ENCODE results near the gene AP2B1.
A peak's percentile ranks its signal among the peaks of the same experiment; 100 is the strongest.
"Not testable (repeated sequence)": the region's sequence is repeated elsewhere in the genome, so short reads cannot be mapped to it uniquely, and the experiment has no call there.

AP2B1 gene

DNA sequence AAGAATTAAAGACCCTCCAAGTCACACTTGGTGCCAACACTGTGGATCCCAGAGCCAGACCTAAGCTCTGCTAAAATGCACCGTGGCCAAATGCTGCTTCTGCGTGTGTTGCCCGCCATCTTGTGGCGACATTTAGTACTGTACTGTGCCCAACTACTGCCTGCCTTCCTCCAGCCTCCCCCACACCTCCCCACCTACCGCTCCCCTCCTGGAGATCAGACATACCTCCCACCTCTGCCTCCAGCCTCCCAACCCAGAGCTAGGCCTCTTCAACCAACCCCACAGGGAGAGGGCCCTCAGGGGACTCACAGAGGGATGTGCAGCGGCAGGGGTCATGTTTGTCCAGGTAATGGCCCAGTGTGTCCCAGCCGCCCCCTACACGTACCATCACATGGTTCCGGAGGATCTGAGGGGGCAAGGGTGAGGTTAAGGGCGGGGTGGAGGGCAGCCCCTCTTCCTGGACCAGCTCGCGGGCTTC, 160.5 kb downstream of the AP2B1 start:
- peak; percentile 56 for DNase-seq (ENCODE audit: low read depth, low spot score)

DNA sequence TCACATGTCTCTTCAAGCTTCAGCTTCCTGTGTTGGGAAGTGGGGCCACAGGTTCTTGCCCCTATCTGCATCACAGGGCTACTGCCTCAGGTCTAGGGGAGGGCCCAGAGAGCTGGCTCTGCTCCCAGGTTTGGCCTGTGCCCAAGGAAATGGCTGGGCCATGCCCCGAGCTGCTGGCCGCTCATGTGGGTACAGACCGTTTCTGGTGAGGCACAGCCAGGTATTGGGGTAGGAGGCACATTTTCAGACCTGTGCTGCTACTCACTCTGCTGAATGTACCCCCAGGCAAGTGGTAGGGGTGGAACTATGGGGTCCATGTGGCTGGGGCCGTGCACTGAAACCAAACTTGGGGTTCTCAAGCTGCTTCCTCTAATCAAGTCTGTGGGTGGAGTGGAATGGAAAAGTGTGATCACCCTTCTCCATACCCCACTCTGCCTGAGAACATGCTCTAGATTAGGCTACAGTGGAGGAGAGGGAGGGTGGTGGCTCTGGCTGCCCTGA, 161.3 kb downstream of the AP2B1 start:
- no peak for DNase-seq (ENCODE audit: low read depth, low spot score)

DNA sequence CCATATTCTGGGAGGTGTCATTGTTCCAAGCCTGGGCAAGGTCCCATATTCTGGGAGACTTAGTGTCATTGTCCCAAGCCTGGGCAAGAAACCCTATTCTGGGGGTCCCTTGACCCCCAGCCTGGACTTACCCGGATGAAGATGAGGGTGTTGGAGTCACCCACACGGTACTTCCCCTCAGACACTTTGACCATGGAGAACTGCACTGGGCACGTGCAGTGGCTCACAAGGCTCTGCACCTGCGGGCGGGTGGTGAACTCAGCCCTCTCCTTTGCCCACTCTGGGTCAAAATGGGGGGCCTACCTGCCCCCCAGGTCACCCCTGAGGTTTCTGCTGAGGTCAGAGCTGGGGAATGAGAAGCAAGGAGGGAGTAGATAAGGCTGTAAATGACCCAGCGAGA, 161.9 kb downstream of the AP2B1 start:
- DNase-seq (ENCODE audit: low read depth, low spot score) = no peak

DNA sequence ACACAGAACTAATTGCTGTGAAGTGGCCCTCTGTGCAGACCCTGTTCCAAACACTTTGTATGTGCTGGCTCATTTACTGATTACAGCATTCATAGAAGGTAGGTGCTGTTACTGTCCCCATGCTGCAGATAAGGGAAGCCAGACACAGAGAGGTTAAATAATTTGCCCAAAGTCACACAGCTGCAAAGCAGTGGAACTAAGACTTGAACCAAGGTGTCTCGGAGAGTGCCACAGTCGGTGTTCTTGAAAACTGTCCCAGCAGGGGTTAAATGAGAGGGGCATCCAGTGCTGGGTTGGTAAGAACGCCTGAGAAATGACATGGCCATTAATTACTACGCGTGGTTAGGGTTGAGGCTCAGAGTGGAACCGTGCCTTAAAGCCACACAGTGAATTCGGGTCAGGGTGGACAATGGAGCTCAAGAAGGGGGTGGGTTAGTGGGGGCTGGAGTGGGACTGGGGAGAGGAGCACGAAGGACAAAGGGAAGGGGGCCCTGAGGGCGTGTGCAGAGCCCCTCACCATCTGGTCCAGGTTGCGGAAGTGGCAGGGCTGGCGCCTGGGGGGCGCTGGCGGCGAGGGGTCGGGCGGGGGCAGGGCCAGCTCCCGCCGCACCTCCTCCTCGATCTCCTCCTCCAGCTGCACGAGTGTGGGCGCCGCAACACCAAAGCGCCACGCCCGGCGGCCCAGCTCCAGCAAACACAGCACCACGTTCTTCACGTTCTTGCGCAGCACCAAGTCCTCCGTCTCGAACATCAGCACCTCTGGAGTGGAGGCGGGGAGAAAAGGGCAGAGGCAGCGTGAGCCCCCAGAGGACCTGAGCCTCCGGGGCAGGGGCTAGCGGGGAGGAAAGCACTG, 162.7 kb downstream of the AP2B1 start:
- no peak for DNase-seq (ENCODE audit: low read depth, low spot score)

DNA sequence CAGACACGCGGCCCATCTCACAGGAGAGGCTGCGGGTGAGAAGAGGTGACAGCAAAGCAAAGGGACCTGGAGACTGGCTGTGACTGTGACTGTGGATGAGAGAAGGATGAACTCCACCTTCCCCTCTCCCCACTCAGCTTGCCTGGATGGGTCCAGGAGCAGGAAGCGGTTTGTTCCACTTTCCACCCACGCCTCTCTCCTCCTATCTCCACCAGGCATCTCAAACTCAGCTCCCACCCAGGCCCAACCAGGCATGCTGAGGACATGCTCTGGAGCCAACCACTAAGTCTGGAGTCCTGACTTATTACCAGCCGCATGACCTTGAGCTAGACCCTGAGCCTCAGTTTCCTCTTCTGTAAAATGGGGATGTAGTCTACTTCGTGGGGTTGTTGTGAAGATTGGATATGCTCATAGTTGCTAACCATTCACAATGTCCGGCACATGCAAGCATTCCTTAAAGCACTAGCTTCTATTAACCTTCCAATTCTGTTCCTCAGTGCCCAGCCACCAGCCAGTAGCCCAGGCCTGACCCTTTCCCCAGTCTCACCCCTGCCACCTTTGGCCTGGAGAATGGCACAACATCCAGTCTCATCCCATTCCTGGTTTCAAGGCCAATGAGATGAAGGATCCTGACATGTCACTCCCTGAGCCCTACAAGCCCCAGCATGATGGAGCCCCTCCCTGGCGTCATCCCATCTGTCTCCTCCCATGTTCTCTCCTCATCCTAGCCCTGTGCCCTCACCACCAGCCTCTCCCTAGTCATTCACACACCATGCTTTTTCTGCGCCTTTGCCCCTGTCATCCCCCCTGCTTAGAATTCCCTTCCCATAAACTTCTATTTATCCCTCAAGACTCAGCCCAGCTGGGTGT, 163.6 kb downstream of the AP2B1 start:
- DNase-seq (ENCODE audit: low read depth, low spot score) = no peak

DNA sequence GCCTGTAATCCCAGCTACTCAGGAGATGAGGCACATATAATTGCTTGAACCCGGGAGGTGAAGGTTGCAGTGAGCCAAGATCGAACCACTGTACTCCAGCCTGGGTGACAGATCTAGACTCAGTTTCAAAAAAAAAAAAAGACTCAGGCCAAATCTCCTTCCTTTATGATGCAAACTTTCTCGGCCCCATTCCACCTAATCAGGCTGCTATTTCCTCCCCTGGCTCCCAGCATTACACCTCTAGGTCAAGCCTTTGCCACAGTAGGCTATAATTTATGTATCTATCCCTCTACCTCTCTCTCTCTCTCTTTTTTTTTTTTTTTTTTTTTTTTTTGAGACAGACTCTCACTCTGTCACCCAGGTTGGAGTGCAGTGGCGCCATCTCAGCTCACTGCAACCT, 164.4 kb downstream of the AP2B1 start:
- DNase-seq (ENCODE audit: low read depth, low spot score) = not testable (repeated sequence)

DNA sequence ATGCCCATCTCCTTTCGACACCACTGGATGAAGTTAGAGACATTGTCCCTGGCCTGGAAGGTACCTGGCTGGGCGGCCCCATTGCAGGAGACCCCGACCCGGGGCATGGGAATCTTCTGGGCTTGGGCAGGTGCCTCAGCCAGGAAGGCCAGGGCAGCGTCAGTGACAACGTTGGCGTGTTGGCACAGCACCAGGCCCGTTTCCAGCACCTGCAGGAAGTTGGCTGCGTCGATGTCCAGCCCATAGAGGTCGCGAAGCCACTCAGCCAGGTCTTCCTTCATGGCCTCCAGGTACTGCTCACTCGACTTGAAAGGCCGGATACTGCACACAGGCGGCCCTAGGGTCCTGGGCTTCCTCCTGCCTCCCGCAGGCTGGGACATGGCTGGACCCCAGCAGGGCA, 165.3 kb downstream of the AP2B1 start:
- DNase-seq (ENCODE audit: low read depth, low spot score) = no peak

DNA sequence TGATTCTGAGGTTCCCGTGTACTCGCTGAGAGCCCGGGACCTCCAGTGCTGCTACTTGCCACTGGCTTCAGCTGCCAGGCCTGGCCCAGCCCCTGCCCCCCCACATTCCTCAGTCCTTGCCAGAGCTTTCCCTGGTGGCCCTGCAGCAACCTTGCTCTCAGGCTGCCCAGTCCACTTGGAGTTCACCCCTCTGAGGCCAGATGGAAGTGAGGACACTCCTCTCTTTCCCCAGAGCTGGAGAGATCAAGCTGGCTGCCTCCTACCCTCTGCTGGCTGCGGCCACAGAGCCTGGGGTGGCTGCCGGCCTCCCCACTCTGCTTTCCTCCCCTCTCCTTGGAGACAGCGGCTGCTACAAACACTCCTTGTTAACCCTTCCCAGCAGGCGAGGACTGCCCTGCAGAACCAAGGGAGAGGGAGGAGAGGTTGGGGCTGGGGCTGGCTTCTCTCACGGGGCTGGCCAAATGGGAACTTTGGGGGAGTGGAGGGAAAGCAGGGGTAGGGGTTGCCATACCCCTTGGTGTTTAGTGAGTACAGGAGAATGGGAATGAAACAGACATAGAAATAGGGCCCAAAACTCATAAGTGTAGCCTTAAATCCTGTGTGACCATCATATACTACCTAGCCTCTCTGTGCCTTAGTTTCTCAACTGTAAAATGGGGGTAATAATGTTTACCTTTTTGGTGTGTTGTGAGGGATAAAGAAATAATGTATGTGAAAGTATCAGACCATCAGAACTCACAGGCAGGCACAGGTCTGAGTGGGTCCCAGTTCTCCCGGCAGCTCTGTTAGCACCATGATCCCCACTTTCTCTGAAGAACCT, 166.0 kb downstream of the AP2B1 start, which contains the start of gene GAS2L2:
Gene GAS2L2, minus strand, starts transcription at position 295 of the 820 bp plus-strand sequence. CDS start 389 bp downstream, outside the sequence.
- no peak for DNase-seq (ENCODE audit: low read depth, low spot score)

DNA sequence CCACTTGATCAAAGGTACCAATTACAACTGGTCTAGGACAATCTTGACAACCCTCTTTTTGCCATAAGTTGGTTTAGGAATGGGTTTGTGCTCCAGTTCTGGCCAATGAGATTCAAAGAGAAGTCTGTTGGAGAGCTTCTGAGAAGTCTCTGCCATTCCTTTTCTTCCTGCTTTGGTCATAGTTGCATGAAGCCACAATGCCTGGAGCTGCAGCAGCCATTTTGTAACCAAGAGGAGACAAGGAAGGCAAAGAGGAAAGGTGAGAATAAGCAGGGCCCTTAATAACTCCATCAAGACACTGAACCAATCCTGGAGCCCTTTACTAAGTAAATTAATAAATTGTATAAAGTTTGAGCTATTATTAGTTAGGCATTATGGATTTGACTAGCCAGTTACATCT, 170.1 kb downstream of the AP2B1 start:
- DNase-seq (ENCODE audit: low read depth, low spot score) = no peak

DNA sequence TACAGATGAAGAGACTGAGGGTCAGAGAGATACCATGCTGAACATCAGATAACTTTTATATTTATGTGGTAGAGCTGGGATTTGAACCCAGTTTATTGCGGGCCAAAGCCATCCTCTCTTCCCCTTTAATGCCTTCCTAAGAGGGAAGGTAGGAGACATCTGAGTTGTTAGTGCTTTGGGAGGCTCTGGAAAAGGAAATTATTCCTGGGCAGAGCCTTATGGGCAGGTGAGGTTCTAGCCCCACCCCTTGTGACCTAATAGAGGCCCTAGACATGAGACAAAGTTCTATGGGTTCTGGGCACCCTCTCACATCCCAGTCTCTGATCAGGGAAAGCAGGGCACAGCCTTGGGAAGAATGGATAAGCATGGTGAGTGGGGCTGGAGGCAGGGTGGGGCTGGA, 173.5 kb downstream of the AP2B1 start, which contains the start of gene C17orf50:
Gene C17orf50, plus strand, starts transcription at position 301 of the 400 bp plus-strand sequence. Its CDS starts 55 bp downstream, at position 356.
- no peak for DNase-seq (ENCODE audit: low read depth, low spot score)

DNA sequence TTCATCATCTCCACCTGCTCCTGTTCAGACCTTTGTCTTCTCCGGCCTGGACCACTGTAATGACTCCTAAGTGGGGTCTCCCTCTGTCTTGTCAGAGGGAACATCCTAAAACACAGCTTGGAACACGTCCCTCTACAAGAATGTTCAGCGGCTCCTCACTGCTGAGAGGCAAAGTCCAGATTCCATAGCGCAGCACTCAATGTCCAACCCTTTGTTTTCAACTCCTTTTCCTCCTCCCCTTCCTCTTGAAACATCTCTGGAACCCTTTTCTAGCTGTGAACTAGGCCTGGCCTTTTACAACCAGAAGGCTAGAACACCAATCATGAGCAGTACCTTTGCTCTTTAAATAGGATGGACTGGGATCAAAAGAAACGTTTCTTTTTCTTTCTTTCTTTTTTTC, 174.5 kb downstream of the AP2B1 start:
- DNase-seq (ENCODE audit: low read depth, low spot score) = no peak

DNA sequence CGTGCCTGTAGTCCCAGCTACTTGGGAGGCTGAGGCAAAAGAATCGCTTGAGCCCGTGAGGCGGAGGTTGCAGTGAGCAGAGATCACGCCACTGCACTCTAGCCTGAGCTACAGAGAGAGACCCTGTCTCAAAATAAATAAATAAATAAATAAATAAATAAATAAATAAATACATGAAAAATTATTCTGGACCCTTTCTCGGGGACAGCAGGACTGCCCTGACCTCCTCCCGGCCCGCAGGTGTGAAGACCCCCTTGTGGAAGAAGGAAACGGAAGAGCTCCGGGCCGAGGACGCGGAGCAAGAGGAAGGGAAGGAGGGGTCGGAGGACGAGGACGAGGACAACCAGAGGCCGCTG, 176.6 kb downstream of the AP2B1 start:
- no peak for DNase-seq (ENCODE audit: low read depth, low spot score)

DNA sequence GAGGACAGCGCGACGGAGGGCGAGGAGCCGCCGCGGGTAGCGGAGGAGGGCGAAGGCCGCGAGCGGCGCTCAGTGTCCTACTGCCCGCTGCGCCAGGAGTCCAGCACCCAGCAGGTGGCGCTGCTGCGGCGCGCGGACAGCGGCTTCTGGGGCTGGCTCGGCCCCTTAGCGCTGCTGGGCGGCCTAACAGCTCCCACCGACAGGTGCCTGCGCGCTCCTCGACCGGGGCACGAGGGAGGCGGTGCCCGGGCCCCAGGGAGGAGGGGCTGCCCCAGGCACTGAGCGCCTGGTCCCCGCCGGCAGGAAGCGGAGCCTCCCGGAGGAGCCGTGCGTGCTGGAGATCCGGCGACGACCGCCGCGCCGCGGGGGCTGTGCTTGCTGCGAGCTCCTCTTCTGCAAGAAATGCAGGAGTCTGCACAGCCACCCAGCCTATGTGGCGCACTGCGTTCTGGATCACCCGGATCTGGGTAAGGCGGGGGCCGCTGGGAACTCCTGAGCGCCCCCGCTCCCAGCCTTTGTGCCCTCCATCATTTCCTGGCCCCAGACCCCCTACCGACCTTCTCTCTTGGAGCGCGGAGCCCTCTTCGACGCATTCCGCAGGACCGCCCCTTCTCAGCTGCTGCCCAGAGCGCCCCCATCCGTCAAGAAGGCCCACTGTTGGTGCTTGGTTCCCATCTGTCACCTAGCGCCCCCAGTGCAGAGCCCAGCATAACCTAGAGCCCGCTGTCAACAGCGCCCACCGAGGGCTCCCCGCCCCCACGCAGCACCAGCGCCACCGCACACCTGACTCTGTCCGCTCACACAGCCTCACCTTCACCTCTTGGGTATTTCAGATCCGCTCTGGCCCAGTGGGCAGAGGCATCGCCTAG, 177.2 kb downstream of the AP2B1 start:
- peak; percentile 74 for DNase-seq (ENCODE audit: low read depth, low spot score)

DNA sequence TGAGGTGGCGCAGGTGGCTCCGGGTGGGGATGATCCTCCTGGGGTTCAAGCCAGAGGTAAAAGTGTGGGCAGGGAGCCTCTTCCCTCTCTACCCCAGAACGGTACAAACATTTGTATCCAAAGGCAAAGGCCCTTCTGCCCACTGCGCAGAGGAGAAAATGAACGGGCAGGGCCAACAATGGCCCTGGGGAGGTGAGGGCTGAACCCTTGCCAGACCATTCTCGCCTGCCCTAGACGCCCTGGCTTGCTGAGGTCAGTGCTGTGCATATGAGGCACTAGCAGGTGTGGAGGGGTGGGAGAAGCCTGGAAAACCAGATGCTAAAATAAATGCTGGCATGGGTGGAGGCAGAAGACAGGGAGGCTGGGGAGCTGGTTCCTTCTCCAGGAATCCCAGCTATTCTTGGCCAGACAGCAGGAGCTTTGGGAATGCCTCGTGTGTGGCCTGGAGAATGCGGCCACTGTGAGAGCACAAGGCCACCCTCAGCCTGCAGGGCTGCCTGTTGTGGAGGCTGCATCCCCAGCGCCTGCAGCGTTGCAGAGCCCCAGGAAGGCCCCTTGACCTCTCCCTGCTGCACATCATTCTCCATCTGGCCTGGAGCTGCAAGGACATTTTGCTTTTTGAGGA, 178.1 kb downstream of the AP2B1 start:
- DNase-seq (ENCODE audit: low read depth, low spot score) = no peak

DNA sequence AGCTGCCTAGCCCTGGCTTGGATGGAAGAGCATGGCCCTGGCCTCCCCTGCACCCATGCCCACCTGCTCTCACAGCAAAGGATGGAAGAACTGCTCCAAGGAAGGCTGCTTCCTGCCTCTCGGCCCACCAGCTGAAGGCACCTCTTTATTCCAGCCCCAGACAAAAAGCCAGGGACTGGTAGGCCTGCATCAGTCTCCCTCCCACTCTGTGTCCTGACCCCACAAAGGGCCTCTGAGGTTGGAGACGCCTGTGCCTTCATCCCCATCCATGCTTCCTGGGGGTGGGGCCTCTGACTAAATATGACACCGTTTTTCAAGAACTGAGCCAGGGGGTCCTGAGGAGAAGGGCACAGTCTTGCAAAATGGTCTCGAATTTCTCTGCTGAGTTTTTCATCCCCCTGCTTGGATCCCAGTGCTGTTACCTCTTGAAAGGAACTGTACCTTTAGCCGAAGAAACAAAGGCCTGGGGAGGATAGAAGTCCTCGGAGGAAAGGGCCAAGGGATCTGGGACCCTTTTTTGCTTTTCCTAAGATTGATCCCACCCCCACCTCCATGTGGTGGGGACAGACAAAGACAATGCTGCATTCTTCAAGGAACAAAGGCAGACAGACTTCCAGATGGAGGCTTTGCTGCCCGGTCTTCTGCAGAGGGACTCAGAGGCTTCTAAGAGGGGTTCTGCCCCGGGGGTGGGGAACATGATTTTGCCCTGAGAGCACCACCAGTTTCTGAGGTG, 178.8 kb downstream of the AP2B1 start:
- DNase-seq (ENCODE audit: low read depth, low spot score) = no peak

DNA sequence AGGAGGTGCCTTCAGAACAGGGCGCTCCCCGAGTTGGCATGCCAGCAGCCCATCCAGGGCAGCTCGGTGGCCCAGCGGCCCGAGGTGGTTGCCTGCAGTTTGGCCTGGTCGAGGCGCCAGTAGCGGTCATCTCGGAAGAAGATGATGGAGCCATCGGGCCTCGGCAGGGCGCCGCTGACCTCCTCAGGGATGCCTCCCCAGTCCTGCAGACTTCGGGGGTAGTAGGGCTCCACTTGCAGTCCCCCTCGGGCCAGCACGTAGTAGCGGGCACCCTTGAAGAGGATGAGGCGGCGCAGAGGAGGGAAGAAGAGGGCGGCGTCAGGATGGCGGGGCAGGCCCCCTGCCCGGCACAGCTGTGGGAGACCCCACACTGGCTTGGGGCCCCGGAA, 179.4 kb downstream of the AP2B1 start:
- no peak for DNase-seq (ENCODE audit: low read depth, low spot score)

DNA sequence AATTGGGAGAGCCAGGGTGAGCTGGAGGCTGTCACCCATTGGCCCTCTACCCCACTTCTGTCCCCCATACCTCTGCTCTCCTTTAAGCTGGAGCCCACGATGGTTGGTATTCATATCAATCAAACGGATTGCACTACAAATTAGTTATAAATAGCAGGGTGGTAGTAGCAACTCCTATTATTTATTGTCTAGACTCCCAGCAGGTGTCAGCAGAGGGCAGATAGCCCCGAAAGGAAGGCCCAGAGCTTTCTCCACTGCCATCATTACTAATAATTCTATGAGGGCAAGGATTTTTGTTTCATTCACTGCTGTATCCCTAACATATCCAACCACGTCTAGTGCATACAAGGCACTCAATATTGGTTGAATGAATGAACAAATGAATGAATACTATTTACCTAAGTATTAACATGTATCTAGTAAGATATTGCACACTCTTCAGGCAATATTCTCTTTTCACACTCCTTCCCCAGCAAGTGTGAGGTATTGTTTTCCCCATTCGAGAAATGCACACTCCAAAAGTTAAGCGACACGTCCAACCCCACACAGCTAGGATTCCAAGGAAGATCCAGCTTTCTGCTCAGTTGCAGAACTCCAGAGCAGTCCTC, 179.9 kb downstream of the AP2B1 start:
- no peak for DNase-seq (ENCODE audit: low read depth, low spot score)

DNA sequence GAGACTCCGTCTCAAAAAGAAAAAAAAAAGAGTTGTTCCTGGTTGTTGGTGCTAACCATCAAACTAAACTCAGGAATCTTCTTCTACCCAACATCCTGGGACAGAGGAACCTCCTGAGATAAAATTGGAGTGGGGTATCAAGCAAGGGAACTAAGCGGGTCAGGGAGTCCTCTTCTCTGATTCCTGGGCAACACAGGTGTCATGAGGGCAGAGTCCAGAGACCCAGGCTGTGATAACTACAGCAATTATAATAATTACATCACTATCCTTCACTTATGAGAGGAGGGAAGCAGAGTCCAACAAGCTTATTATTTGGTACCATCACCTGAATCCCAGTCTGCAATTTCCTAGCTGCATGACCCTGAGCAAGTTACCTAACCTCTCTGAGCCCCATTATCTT, 181.7 kb downstream of the AP2B1 start:
- no peak for DNase-seq (ENCODE audit: low read depth, low spot score)
